H9 (cell line): ENCODE data around the gene EIF5A. TPM values are rescaled to one million over a fixed set of nuclear protein-coding genes. Genes with fewer than 3 reads are reported as not detected.

Experiments used
- DNase-seq: peaks from one replicate; pipeline ENCODE4 v3.0.0-alpha.2; 2017
- H2AFZ ChIP-seq: one replicate; pipeline ENCODE4 v1.6.1; 2013; ENCODE audit warnings: mild to moderate bottlenecking, low read length, control low read depth, moderate library complexity
- H2AK5ac ChIP-seq: 2 replicates; pipeline ENCODE4 v1.6.1; 2013; ENCODE audit warnings: low read length, control low read depth, mixed read lengths; ENCODE audit not compliant: insufficient read length
- H2BK120ac ChIP-seq: one replicate; pipeline ENCODE4 v1.6.1; 2013; ENCODE audit warnings: low read depth, mild to moderate bottlenecking, low read length, control low read depth, inconsistent platforms; ENCODE audit not compliant: poor library complexity, severe bottlenecking
- H2BK12ac ChIP-seq: 2 replicates; pipeline ENCODE4 v1.6.1; 2013; ENCODE audit warnings: low read length, control low read depth, mixed read lengths, low read depth; ENCODE audit not compliant: insufficient read length
- H2BK15ac ChIP-seq: 2 replicates; pipeline ENCODE4 v1.6.1; 2013; ENCODE audit warnings: low read depth, low read length, control low read depth
- H2BK20ac ChIP-seq: one replicate; pipeline ENCODE4 v1.6.1; 2013; ENCODE audit warnings: low read depth, mild to moderate bottlenecking, low read length, control low read depth, inconsistent platforms; ENCODE audit not compliant: poor library complexity, severe bottlenecking
- H2BK5ac ChIP-seq: 2 replicates; pipeline ENCODE4 v1.6.1; 2013; ENCODE audit warnings: low read length, control low read depth, mixed read lengths; ENCODE audit not compliant: insufficient read length
- H3K14ac ChIP-seq: 2 replicates; pipeline ENCODE4 v1.6.1; 2013; ENCODE audit warnings: low read length, control low read depth; ENCODE audit not compliant: insufficient read depth
- H3K18ac ChIP-seq: 2 replicates; pipeline ENCODE4 v1.6.1; 2013; ENCODE audit warnings: low read depth, mild to moderate bottlenecking, mixed read lengths, low read length, control low read depth; ENCODE audit not compliant: insufficient read length
- H3K23ac ChIP-seq: 2 replicates; pipeline ENCODE4 v1.6.1; 2013; ENCODE audit warnings: low read length, control low read depth, mixed read lengths, low read depth; ENCODE audit not compliant: insufficient read length
- H3K23me2 ChIP-seq: 2 replicates; pipeline ENCODE4 v1.6.1; 2013; ENCODE audit warnings: low read depth, mild to moderate bottlenecking, mixed read lengths, low read length, control low read depth; ENCODE audit not compliant: insufficient read length, poor library complexity, severe bottlenecking
- H3K27ac ChIP-seq: 2 replicates; pipeline ENCODE4 v1.5.1; 2013; ENCODE audit warnings: low read length, control low read depth, mixed read lengths, low read depth; ENCODE audit not compliant: insufficient read length
- H3K27me3 ChIP-seq: 2 replicates; pipeline ENCODE4 v1.6.1; 2013; ENCODE audit warnings: low read length, control low read depth, inconsistent platforms; ENCODE audit not compliant: insufficient read depth
- H3K4ac ChIP-seq: 2 replicates; pipeline ENCODE4 v1.6.1; 2013; ENCODE audit warnings: low read depth, mild to moderate bottlenecking, control low read depth, inconsistent platforms, low read length, moderate library complexity
- H3K4me1 ChIP-seq: 2 replicates; pipeline ENCODE4 v1.6.1; 2013; ENCODE audit warnings: low read length, control low read depth, inconsistent platforms; ENCODE audit not compliant: insufficient read depth
- H3K4me2 ChIP-seq: 2 replicates; pipeline ENCODE4 v1.6.1; 2013; ENCODE audit warnings: low read length, control low read depth, mixed read lengths; ENCODE audit not compliant: insufficient read length, insufficient read depth
- H3K56ac ChIP-seq: 2 replicates; pipeline ENCODE4 v1.6.1; 2013; ENCODE audit warnings: low read depth, mild to moderate bottlenecking, mixed read lengths, low read length, control low read depth; ENCODE audit not compliant: insufficient read length
- H3K79me1 ChIP-seq: 2 replicates; pipeline ENCODE4 v1.6.1; 2013; ENCODE audit warnings: low read depth, mild to moderate bottlenecking, moderate library complexity, low read length, control low read depth, inconsistent platforms; ENCODE audit not compliant: insufficient read depth, poor library complexity, severe bottlenecking
- H3K79me2 ChIP-seq: 2 replicates; pipeline ENCODE4 v1.6.1; 2013; ENCODE audit warnings: low read length, control low read depth, inconsistent platforms; ENCODE audit not compliant: insufficient read depth
- H3K9ac ChIP-seq: 2 replicates; pipeline ENCODE4 v1.6.1; 2013; ENCODE audit warnings: low read length, control low read depth, mixed read lengths; ENCODE audit not compliant: insufficient read length; ENCODE audit errors: extremely low read depth
- H3K9me3 ChIP-seq: one replicate; pipeline ENCODE4 v1.6.1; 2013; ENCODE audit warnings: low read depth, low read length, inconsistent platforms; ENCODE audit not compliant: control insufficient read depth
- H3T11ph ChIP-seq: one replicate; pipeline ENCODE4 v1.6.1; 2013; ENCODE audit warnings: mild to moderate bottlenecking, low read length, control low read depth, inconsistent platforms
- H4K20me1 ChIP-seq: one replicate; pipeline ENCODE4 v1.6.1; 2013; ENCODE audit not compliant: control insufficient read depth, insufficient read length, insufficient read depth
- H4K5ac ChIP-seq: 2 replicates; pipeline ENCODE4 v1.6.1; 2013; ENCODE audit warnings: low read depth, mild to moderate bottlenecking, mixed read lengths, low read length, control low read depth; ENCODE audit not compliant: insufficient read length
- H4K8ac ChIP-seq: replicated peaks from 2 replicates; pipeline ENCODE4 v1.6.1; 2013; ENCODE audit warnings: low read length, control low read depth, mixed read lengths, low read depth; ENCODE audit not compliant: insufficient read length
- H4K91ac ChIP-seq: 2 replicates; pipeline ENCODE4 v1.6.1; 2013; ENCODE audit warnings: low read depth, mild to moderate bottlenecking, moderate library complexity, mixed read lengths, low read length, control low read depth; ENCODE audit not compliant: insufficient read length
- H3K27ac Mint-ChIP-seq, 3 experiments: 2 replicates in 2 of 3; 3 replicates in 1 of 3; pipeline ENCODE4 v1.8.0; 2020 to 2021; ENCODE audit warnings: mixed read lengths in 3 of 3, mild to moderate bottlenecking in 1 of 3, moderate library complexity in 1 of 3
- H3K27me3 Mint-ChIP-seq: 2 replicates; pipeline ENCODE4 v1.8.0; 2021; ENCODE audit warnings: low read depth, mild to moderate bottlenecking, moderate library complexity, mixed read lengths
- H3K36me3 Mint-ChIP-seq, 3 experiments: 2 replicates in 2 of 3; 3 replicates in 1 of 3; pipeline ENCODE4 v1.8.0; 2020 to 2021; ENCODE audit warnings: low read depth in 3 of 3, mixed read lengths in 3 of 3; ENCODE audit not compliant: insufficient read depth in 1 of 3
- H3K4me1 Mint-ChIP-seq, 2 experiments: 2 replicates each; pipeline ENCODE4 v1.8.0; 2020; ENCODE audit warnings: mixed read lengths in 2 of 2
- H3K4me3 Mint-ChIP-seq, 2 experiments: 2 replicates in 1 of 2; 3 replicates in 1 of 2; pipeline ENCODE4 v1.8.0; 2020 to 2021; ENCODE audit warnings: mild to moderate bottlenecking in 2 of 2, mixed read lengths in 2 of 2, moderate library complexity in 1 of 2
- H3K9me3 Mint-ChIP-seq, 2 experiments: 2 replicates in 1 of 2; 3 replicates in 1 of 2; pipeline ENCODE4 v1.8.0; 2020; ENCODE audit warnings: mild to moderate bottlenecking in 2 of 2, mixed read lengths in 2 of 2, moderate library complexity in 1 of 2
- whole genome bisulfite sequencing: extraction: QIAGEN DNeasy Blood & Tissue Kit; methylation state at CpG from one replicate; pipeline ENCODE4 v1.1.7; 2013; ENCODE audit warnings: missing lambda C conversion rate, low lambda C conversion rate, mixed read lengths; ENCODE audit not compliant: insufficient read length; ENCODE audit errors: extremely low coverage; 5-methylcytosine and 5-hydroxymethylcytosine counted together
- total RNA-seq: library from RNA; stranded (reverse); gene quantifications from 2 replicates; pipeline ENCODE4 v1.2.1, GENCODE V29; 2021
- TF ChIP-seq, protein P1 (sequence below): fragments of 200-600 bp; sonication (generic); conservative IDR thresholded peaks from 3 replicates; pipeline ENCODE4 v1.8.0; 2021; ENCODE audit warnings: antibody characterized with exemption, mild to moderate bottlenecking

The EIF5A gene
- total RNA-seq, 1 experiment from 2014 or later = 978 TPM

DNA sequence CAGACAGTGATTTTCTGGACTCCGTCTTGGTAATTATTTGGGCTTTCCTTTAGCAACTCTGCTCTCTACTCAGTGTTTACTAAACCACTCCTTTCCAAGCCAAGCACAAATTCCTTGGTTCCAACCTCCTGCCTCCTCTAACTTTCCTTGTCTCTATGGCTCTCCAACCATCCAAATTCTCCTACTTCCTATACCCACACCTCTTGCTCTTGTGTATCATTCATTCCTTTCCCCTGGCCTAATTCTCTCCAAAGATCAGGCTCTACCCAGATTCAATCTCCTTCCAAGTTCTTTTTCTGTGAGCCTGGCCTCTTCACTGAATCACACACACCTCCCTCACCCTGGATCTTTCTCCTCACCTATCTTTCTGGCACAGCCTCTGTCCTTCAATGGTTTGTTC is 20.6 kb downstream of the EIF5A start:
- peaks cover 14% of the 10 kb centered on the region for H3K23me2 ChIP-seq
- Mint-ChIP-seq H3K9me3 (no peaks in the 10 kb centered on the region), H3K36me3 (peaks cover 13 to 35% (median 35%) of the 10 kb centered on the region in 3 experiments; a peak in 6 of 7 replicates), H3K4me3 (peak overlapping the region; percentile 88 to 97), H3K27ac (peak overlapping the region in 1 of 3 experiments; percentile 2; a peak in 1 of 7 replicates), H3K4me1 (peaks cover 22 to 23% of the 10 kb centered on the region in 2 experiments), H3K27me3 (no peaks in the 10 kb centered on the region)
- no peak overlapping the region for H4K5ac ChIP-seq
- no peak overlapping the region for H3K27ac ChIP-seq
- H2BK120ac ChIP-seq = no peak overlapping the region
- H3K4me2 ChIP-seq = peak overlapping the region; percentile 93
- H3K79me1 ChIP-seq = no peaks in the 10 kb centered on the region
- no peak overlapping the region for H3K18ac ChIP-seq
- H4K20me1 ChIP-seq = no peaks in the 10 kb centered on the region
- no peak overlapping the region for H2BK15ac ChIP-seq
- no peak overlapping the region for H3K56ac ChIP-seq
- no peak overlapping the region for H2BK20ac ChIP-seq
- no peak overlapping the region for H3K23ac ChIP-seq
- DNase-seq = no peak
- no peaks in the 10 kb centered on the region for H3K27me3 ChIP-seq
- H3T11ph ChIP-seq = no peak overlapping the region
- no peaks in the 10 kb centered on the region for H3K9me3 ChIP-seq
- H2BK12ac ChIP-seq = no peak overlapping the region
- H2AFZ ChIP-seq = no peak overlapping the region
- TF ChIP-seq, protein P1, sequence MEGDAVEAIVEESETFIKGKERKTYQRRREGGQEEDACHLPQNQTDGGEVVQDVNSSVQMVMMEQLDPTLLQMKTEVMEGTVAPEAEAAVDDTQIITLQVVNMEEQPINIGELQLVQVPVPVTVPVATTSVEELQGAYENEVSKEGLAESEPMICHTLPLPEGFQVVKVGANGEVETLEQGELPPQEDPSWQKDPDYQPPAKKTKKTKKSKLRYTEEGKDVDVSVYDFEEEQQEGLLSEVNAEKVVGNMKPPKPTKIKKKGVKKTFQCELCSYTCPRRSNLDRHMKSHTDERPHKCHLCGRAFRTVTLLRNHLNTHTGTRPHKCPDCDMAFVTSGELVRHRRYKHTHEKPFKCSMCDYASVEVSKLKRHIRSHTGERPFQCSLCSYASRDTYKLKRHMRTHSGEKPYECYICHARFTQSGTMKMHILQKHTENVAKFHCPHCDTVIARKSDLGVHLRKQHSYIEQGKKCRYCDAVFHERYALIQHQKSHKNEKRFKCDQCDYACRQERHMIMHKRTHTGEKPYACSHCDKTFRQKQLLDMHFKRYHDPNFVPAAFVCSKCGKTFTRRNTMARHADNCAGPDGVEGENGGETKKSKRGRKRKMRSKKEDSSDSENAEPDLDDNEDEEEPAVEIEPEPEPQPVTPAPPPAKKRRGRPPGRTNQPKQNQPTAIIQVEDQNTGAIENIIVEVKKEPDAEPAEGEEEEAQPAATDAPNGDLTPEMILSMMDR = no peak
- no CpG with 5 or more reads among the region's 1 CpG for WGBS
- peak overlapping the region; percentile 7 for H3K9ac ChIP-seq
- no peak overlapping the region for H4K8ac ChIP-seq
- H3K4me1 ChIP-seq = no peaks in the 10 kb centered on the region
- no peak overlapping the region for H4K91ac ChIP-seq
- no peak overlapping the region for H3K14ac ChIP-seq
- peaks cover 2% of the 10 kb centered on the region; the same call in 1 of the 2 replicates for H3K79me2 ChIP-seq
- no peak overlapping the region for H2BK5ac ChIP-seq
- H3K4ac ChIP-seq = no peak overlapping the region
- H2AK5ac ChIP-seq = no peak overlapping the region
